Measurements from ENCODE around the gene SCARB2.
A peak's percentile ranks its signal among the peaks of the same experiment; 100 is the strongest.

GRCh38 chr4:76213415-76214176 lies at the start of gene SCARB2:
- TF ChIP-seq TAF1 (IDR thresholded peaks at IDR 0.05; ENCODE audit: low read depth) = peak; percentile 33
- TF ChIP-seq, protein P1, sequence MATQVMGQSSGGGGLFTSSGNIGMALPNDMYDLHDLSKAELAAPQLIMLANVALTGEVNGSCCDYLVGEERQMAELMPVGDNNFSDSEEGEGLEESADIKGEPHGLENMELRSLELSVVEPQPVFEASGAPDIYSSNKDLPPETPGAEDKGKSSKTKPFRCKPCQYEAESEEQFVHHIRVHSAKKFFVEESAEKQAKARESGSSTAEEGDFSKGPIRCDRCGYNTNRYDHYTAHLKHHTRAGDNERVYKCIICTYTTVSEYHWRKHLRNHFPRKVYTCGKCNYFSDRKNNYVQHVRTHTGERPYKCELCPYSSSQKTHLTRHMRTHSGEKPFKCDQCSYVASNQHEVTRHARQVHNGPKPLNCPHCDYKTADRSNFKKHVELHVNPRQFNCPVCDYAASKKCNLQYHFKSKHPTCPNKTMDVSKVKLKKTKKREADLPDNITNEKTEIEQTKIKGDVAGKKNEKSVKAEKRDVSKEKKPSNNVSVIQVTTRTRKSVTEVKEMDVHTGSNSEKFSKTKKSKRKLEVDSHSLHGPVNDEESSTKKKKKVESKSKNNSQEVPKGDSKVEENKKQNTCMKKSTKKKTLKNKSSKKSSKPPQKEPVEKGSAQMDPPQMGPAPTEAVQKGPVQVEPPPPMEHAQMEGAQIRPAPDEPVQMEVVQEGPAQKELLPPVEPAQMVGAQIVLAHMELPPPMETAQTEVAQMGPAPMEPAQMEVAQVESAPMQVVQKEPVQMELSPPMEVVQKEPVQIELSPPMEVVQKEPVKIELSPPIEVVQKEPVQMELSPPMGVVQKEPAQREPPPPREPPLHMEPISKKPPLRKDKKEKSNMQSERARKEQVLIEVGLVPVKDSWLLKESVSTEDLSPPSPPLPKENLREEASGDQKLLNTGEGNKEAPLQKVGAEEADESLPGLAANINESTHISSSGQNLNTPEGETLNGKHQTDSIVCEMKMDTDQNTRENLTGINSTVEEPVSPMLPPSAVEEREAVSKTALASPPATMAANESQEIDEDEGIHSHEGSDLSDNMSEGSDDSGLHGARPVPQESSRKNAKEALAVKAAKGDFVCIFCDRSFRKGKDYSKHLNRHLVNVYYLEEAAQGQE (IDR thresholded peaks at IDR 0.05; ENCODE audit: low read depth) = no peak
- peak; percentile 91 for TF ChIP-seq USF1 (IDR thresholded peaks at IDR 0.05)
- no peak; the same call in 1 of the 2 replicates for TF ChIP-seq YY1 (IDR thresholded peaks at IDR 0.05; ENCODE audit: low read depth)
- TF ChIP-seq CEBPB (IDR thresholded peaks at IDR 0.05) = no peak
- no peak for TF ChIP-seq RAD21 (IDR thresholded peaks at IDR 0.05; ENCODE audit: low read depth)
- TF ChIP-seq EP300 (IDR thresholded peaks at IDR 0.05; ENCODE audit: borderline replicate concordance) = no peak; the same call in 1 of the 2 replicates
- TF ChIP-seq EGR1 (IDR thresholded peaks at IDR 0.05) = peak; percentile 69
- no peak for TF ChIP-seq NFIC (IDR thresholded peaks at IDR 0.05)
- TF ChIP-seq TCF12 (IDR thresholded peaks at IDR 0.05; ENCODE audit: low read depth) = no peak
- no peak for TF ChIP-seq CREB1 (IDR thresholded peaks at IDR 0.05; ENCODE audit: low read depth)
- peak; percentile 75 for TF ChIP-seq MAX (IDR thresholded peaks at IDR 0.05)
- no peak; the same call in 1 of the 2 replicates for TF ChIP-seq TEAD4 (IDR thresholded peaks at IDR 0.05)
- no peak for TF ChIP-seq FOXM1 (IDR thresholded peaks at IDR 0.05; ENCODE audit: borderline replicate concordance, low read depth)
